SKM-1 treated with dmso at 0.1 percent for 144 hours (cell line): ENCODE results near the gene OR4F15.
"Not testable (repeated sequence)": the region's sequence is repeated elsewhere in the genome, so short reads cannot be mapped to it uniquely, and the experiment has no call there.

ENCODE experiments used
- DNase-seq: peaks from one replicate; lab custom pipeline; 2025; ENCODE audit not compliant: unreplicated experiment; lab: John Stamatoyannopoulos, UW

OR4F15 gene

GRCh38 chr15:101811902-101812301 is at the start of gene OR4F15:
Gene OR4F15 (plus strand): TSS chr15:101812202. CDS start chr15:101818187, 5,985 bp downstream.
- no peak for DNase-seq

GRCh38 chr15:101764669-101765339 is 47.2 kb upstream of the OR4F15 start:
- DNase-seq, result not testable (repeated sequence)

GRCh38 chr15:101765340-101765671 is 46.7 kb upstream of the OR4F15 start:
- DNase-seq, result not testable (repeated sequence)

GRCh38 chr15:101765772-101766456 is 46.1 kb upstream of the OR4F15 start:
- no peak for DNase-seq

GRCh38 chr15:101767083-101767640 is 44.8 kb upstream of the OR4F15 start:
- not testable (repeated sequence) for DNase-seq

- DNase-seq, result no peak
Measured at GRCh38 chr15:101772921-101773320, 39.1 kb upstream of the OR4F15 start.

GRCh38 chr15:101773496-101774100 is 38.4 kb upstream of the OR4F15 start:
- no peak for DNase-seq

GRCh38 chr15:101775136-101775535 is 36.9 kb upstream of the OR4F15 start:
- DNase-seq, result no peak

- not testable (repeated sequence) for DNase-seq
Measured at GRCh38 chr15:101778576-101778975, 33.4 kb upstream of the OR4F15 start.

GRCh38 chr15:101780225-101780624 is 31.8 kb upstream of the OR4F15 start:
- DNase-seq, result not testable (repeated sequence)

- DNase-seq, result no peak
Measured at GRCh38 chr15:101781928-101782327, 30.1 kb upstream of the OR4F15 start.

GRCh38 chr15:101784644-101785043 is 27.4 kb upstream of the OR4F15 start:
- DNase-seq, result no peak

- not testable (repeated sequence) for DNase-seq
Measured at GRCh38 chr15:101786422-101786821, 25.6 kb upstream of the OR4F15 start.

- DNase-seq, result not testable (repeated sequence)
Measured at GRCh38 chr15:101788001-101788400, 24.0 kb upstream of the OR4F15 start.

- DNase-seq, result not testable (repeated sequence)
Measured at GRCh38 chr15:101788503-101789269, 23.3 kb upstream of the OR4F15 start.

GRCh38 chr15:101790748-101791147 is 21.3 kb upstream of the OR4F15 start:
- DNase-seq, result not testable (repeated sequence)

GRCh38 chr15:101793981-101794380 is 18.0 kb upstream of the OR4F15 start:
- not testable (repeated sequence) for DNase-seq

GRCh38 chr15:101795455-101795854 is 16.5 kb upstream of the OR4F15 start:
- DNase-seq, result no peak

GRCh38 chr15:101799665-101800064 is 12.3 kb upstream of the OR4F15 start:
- no peak for DNase-seq

GRCh38 chr15:101801048-101801447 is 11.0 kb upstream of the OR4F15 start:
- no peak for DNase-seq

GRCh38 chr15:101803209-101803608 is 8.8 kb upstream of the OR4F15 start, which contains the start of gene OR4F6:
Gene OR4F6 (plus strand): TSS chr15:101803509. CDS start chr15:101805720, 2,211 bp downstream.
- no peak for DNase-seq
